HG03108 (cell line): ENCODE results near the gene TMPRSS9.
A peak's percentile ranks its signal among the peaks of the same experiment; 100 is the strongest.
"Not testable (repeated sequence)": the region's sequence is repeated elsewhere in the genome, so short reads cannot be mapped to it uniquely, and the experiment has no call there.

Experiments
- ATAC-seq: cut with Tn5 transposase; IDR thresholded peaks from one replicate; pipeline ENCODE4 v1.9.1; 2021; ENCODE audit warnings: moderate library complexity; ENCODE audit not compliant: unreplicated experiment

TMPRSS9 gene

GRCh38 chr19:2454962-2455850 is 95.1 kb downstream of the TMPRSS9 start:
- ATAC-seq: no peak

DNA sequence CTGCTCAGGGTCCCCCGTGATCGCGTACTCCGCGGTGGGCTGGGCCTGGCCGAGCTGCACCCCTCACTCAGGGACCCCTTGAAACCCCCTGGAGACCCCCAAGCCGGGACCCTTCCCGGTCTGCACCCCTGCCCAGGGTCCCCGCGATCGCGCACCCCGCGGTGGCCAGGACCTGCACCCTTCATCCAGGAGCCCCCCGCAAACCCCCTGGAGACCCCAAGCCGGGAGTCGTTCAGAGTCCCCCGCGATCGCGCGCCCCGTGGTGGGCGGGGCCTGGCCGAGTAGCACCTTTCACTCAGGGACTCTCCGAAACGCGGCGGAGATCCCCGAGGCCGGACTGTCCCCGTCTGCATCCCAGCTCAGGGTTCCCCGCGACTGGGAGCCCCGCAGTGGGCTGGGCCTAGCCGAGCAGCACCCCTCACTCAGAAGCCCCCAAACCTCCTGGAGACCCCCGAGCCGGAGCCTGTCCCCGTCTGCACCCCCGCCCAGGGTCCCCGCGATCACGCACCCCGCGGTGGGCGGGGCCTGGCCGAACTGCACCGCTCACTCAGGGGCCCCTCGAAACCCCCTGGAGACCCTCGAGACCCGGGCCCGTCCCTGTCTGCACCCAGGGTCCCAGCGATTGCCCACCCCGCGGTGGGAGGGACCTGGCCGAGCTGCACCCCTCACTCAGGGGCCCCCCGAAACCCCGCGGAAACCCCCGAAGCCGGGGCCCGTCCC is 95.9 kb downstream of the TMPRSS9 start:
- peak; percentile 35 for ATAC-seq

DNA sequence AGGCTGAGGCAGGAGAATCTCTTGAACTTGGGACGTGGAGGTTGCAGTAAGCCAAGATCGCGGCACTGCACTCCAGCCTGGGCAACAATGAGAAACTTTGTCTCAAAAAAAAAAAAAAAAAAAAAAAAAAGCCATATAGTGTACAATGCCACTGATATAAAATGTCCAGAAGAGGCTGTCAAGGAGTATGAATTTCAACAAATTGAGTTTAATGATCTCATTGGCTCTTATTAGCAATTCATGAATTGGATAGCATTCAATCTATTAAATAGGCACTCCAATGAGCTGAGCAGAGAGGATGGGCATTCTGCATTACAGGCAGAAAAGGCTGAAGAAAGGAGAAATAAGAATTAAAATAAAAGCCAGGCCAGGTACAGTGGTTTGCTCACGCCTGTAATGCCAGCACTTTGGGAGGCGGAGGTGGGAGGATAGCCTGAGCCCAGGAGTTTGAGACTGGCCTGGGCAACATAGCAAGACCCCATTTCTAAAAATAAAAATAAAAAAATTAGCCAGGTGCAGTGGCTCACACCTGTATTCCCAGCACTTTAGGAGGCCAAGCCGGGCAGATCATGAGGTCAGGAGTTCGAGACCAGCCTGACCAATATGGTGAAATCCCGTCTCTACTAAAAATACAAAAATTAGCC is 97.5 kb downstream of the TMPRSS9 start:
- ATAC-seq: no peak

DNA sequence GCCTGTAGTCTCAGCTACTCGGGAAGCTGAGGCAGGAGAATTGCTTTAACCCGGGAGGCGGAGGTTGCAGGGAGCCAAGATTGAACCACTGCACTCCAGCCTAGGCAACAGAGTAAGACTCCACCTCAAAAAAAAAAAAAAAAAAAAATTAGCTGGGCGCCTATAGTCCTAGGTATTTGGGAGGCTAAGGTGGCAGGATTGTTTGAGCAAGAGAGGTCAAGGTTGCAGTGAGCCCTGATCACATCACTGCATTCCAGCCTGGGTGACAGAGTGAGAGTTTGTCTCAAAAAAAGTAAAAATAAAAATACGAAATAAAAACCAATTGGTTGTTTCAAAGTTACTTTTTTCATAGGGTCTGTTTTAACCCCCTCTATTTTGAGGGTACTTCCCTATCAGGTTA is 98.0 kb downstream of the TMPRSS9 start:
- ATAC-seq: no peak

GRCh38 chr19:2458776-2459175 is 98.7 kb downstream of the TMPRSS9 start:
- ATAC-seq: not testable (repeated sequence)

DNA sequence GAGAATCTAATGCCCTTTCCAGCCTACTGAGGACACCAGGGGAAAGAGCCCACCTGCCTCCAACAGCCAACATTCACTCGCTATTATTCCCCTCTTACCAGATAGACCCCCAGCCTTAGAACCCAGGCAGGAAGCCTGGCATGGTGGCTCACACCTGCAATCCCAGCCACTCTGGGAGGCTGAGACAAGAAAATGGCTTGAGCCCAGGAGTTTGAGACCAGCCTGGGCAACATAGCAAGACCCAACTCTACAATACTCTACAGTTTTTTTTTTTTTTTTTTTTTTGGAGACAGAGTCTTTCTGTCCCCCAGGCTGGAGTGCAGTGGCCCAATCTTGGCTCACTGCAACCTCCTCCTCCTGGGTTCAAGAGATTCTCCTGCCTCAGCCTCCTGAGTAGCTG is 100.2 kb downstream of the TMPRSS9 start:
- ATAC-seq: no peak

DNA sequence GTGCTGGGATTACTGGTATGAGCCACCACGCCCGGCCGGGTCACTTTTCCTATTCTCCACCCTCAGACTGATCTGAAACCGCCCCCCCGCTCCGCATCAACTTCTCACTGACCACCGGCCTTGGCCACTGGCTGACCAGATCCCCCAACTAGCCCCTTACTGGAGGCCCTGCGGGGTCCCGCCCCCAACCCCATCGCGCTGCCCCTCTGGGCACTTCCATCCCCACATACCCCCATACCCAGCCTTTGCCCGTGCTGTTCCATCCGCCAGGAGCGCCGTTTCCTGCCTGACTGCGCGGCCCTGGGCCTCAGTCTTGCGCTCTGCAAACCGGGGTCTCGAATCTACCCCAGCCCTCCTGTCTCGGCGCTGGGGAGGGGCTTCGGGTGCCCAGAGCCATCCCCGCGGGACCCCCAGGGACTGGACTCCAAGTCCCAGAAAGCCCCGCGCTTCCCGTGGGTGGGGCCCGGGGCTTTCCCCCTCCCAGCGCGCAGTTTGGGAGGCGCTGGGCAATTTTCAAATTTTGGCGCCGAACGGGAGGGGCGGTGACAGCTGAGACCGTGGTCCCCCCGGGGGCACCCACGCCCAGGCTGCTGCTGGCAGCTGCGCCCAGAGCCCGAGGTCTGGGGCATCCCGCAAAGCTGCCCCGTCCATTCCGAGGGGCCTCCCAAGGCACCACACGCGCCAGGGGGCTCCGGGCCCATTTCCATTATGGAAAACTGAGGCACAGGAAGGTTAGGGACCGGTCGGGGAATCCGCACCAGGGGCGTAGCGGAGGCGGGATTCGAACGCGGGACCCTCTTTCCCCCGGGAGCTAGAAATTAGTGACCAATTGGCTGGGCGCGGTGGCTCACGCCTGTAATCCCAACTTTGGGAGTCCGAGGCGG is 101.9 kb downstream of the TMPRSS9 start:
- peak; percentile 55 for ATAC-seq

GRCh38 chr19:2462635-2463421 is 102.8 kb downstream of the TMPRSS9 start:
- ATAC-seq: no peak

DNA sequence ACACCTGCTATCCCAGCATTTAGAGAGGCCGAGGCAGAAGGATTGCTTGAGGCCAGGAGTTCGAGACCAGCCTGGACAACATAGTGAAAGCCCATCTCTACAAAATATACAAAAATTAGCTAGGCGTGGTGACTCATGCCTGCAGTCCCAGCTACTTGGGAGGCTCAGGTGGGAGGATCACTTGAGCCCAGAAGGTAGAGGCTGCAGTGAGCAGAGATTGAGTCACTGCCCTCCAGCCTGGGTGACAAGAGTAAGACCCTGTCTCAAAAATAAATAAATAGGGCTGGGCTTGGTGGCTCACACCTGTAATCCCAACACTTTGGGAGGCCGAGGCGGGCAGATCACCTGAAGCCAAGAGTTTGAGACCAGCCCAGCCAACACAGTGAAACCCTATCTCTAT is 103.6 kb downstream of the TMPRSS9 start:
- ATAC-seq: not testable (repeated sequence)

DNA sequence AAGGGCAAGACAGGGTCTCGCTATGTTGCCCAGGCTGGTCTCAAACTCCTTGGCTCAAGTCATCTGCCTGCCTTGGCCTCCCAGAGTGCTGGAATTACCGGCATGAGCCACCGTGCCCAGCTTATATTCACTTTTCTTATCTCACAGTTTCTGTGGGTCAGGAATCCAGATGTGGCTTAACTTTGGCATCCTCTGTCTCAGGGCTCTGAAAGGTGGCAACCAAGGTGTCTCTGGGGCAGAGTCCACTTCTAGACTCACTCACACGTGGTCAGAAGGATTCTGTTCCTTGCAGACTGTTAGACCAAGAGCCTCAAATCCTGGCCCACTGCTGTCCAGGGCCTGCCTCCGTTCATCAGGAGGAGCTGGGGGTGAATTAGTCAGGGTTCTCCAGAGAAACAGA is 104.3 kb downstream of the TMPRSS9 start:
- ATAC-seq: no peak

- ATAC-seq: no peak
Observed at GRCh38 chr19:2468596-2468995, 108.5 kb downstream of the TMPRSS9 start.

GRCh38 chr19:2469102-2469914 is 109.2 kb downstream of the TMPRSS9 start:
- ATAC-seq: no peak

GRCh38 chr19:2469915-2470200 is 109.8 kb downstream of the TMPRSS9 start:
- not testable (repeated sequence) for ATAC-seq

DNA sequence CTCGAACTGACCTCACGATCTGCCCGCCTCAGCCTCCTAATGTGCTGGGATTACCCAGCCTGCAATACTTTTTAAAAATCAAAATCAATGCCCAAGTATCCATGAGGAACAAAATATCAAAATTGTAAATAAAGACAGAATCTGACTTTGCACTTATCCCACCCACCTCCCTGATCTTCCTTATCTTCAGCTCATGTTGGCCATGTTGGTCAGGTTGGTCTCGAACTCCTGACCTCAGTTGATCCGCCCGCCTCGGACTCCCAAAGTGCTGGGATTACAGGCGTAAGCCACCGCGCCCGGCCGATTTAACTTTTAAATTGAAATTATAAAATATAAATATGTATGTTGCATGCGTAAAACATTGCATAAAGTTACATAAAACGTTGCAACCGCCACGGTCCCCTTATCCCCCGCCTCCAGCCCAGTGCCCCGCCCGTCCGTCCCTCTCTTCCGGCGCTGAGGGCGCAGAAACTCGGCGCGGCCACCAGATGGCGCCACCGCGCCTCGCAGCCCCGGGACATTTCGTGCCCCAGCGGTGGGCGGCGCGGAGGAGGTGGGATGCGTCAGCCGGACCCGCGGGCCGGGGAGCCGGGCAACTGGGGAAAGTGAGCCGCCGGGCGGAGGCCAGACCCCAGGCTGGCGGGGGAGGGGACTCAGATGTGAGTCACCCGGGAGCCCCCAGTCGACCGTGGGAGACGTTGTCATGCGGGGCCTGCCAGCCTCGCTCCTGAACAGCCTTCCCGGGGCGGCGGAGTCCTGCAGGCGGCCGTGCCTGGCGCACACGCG is 114.4 kb downstream of the TMPRSS9 start:
- peak; percentile 22 for ATAC-seq

- no peak for ATAC-seq
Observed at GRCh38 chr19:2475018-2475701, 115.1 kb downstream of the TMPRSS9 start.
